Nucleus accumbens (tissue), 56 donors: ENCODE measurements around the gene BRAP.
"Not testable (repeated sequence)": the region's sequence is repeated elsewhere in the genome, so short reads cannot be mapped to it uniquely, and the experiment has no call there.

ENCODE experiments used
- DNase-seq, 56 donors: peaks; one replicate each; lab custom pipeline; 2025; lab: John Stamatoyannopoulos, UW

Gene BRAP

GRCh38 chr12:111684485-111685198 lies 1.1 kb downstream of the BRAP start:
- DNase-seq: not testable (repeated sequence)

- DNase-seq: peak in 19 of 56 donors; percentile 1 to 54 (median 15)
Observed at GRCh38 chr12:111677186-111677585, 8.6 kb downstream of the BRAP start.

- peak in 2 of 56 donors; percentile 0 to 7 for DNase-seq
Observed at GRCh38 chr12:111673503-111673902, 12.3 kb downstream of the BRAP start.

- DNase-seq: no peak
Observed at GRCh38 chr12:111672822-111673381, 12.9 kb downstream of the BRAP start.

- peak in 39 of 56 donors; percentile 2 to 78 (median 27) for DNase-seq
Observed at GRCh38 chr12:111664961-111665865, 20.5 kb downstream of the BRAP start.

- no peak for DNase-seq
Observed at GRCh38 chr12:111664499-111664898, 21.3 kb downstream of the BRAP start.

- no peak for DNase-seq
Observed at GRCh38 chr12:111656016-111656415, 29.7 kb downstream of the BRAP start.

- no peak for DNase-seq
Observed at GRCh38 chr12:111655356-111655755, 30.4 kb downstream of the BRAP start.

GRCh38 chr12:111653596-111653995 lies 32.2 kb downstream of the BRAP start:
- peak in 12 of 56 donors; percentile 5 to 37 (median 16) for DNase-seq

GRCh38 chr12:111652530-111652929 lies 33.2 kb downstream of the BRAP start:
- not testable (repeated sequence) for DNase-seq

GRCh38 chr12:111650912-111651311 lies 34.8 kb downstream of the BRAP start:
- DNase-seq: no peak

GRCh38 chr12:111645433-111645832 lies 40.3 kb downstream of the BRAP start:
- DNase-seq: no peak

- peak in 3 of 56 donors; percentile 1 to 15 (median 5) for DNase-seq
Observed at GRCh38 chr12:111643427-111643826, 42.3 kb downstream of the BRAP start.

GRCh38 chr12:111642681-111643426 lies 42.9 kb downstream of the BRAP start:
- DNase-seq: no peak

- DNase-seq: no peak
Observed at GRCh38 chr12:111640506-111640905, 45.2 kb downstream of the BRAP start.

- no peak for DNase-seq
Observed at GRCh38 chr12:111638556-111638955, 47.2 kb downstream of the BRAP start.

GRCh38 chr12:111636209-111636945 lies 49.4 kb downstream of the BRAP start:
- peak in 51 of 56 donors; percentile 5 to 80 (median 32) for DNase-seq

- no peak for DNase-seq
Observed at GRCh38 chr12:111635524-111635923, 50.2 kb downstream of the BRAP start.

- no peak for DNase-seq
Observed at GRCh38 chr12:111628505-111629260, 57.1 kb downstream of the BRAP start.
